Caco-2 (cell line): ENCODE measurements around the gene JAGN1. TPM values are rescaled to one million over a fixed set of nuclear protein-coding genes. Genes with fewer than 3 reads are reported as not detected.
"Not testable (repeated sequence)": the region's sequence is repeated elsewhere in the genome, so short reads cannot be mapped to it uniquely, and the experiment has no call there.

Experiments used
- BruUV-seq: library from RNA; stranded (reverse); fragments of 400-500 nt; replicated peaks from 2 replicates; lab custom pipeline; 2021; lab: Mats Ljungman, UMichigan
- CTCF ChIA-PET: fragments of 300-600 bp; sonication (Branson Sonifier 250); formaldehyde crosslinking; loops from one replicate; lab custom pipeline; 2022; ENCODE audit warnings: antibody characterized with exemption; lab: Charles Lee
- POLR2A ChIA-PET: fragments of 300-600 bp; sonication (Branson Sonifier 250); formaldehyde crosslinking; loops from one replicate; lab custom pipeline; 2022; ENCODE audit warnings: antibody characterized with exemption; lab: Charles Lee
- DNase-seq, 2 experiments: peaks; one replicate each; pipeline versions ENCODE4 v3.0.0 to v3.0.0-alpha.2; 2020 to 2022
- H3K27me3 ChIP-seq: replicated peaks from 2 replicates; pipeline ENCODE4 v1.6.0; 2011; ENCODE audit warnings: low read length; ENCODE audit not compliant: control insufficient read depth, insufficient read depth
- H3K36me3 ChIP-seq: 2 replicates; pipeline ENCODE4 v1.5.1; 2011; ENCODE audit warnings: low read length; ENCODE audit not compliant: control insufficient read depth, insufficient read depth
- H3K4me1 ChIP-seq: fragments of 250-450 bp; sonication (Bioruptor Pico); 2 replicates; pipeline ENCODE4 v1.5.1; 2020; ENCODE audit warnings: mild to moderate bottlenecking
- H3K4me3 ChIP-seq: 2 replicates; pipeline ENCODE4 v1.5.1; 2011; ENCODE audit warnings: low read depth, mild to moderate bottlenecking, control low read depth, low read length
- H3K9me3 ChIP-seq: fragments of 250-450 bp; sonication (Bioruptor Pico); 2 replicates; pipeline ENCODE4 v1.5.1; 2020; ENCODE audit warnings: mild to moderate bottlenecking, moderate library complexity
- H3K27ac Mint-ChIP-seq: one replicate; pipeline ENCODE4 v1.8.0; 2022; ENCODE audit warnings: mixed read lengths; ENCODE audit not compliant: unreplicated experiment
- H3K27me3 Mint-ChIP-seq: one replicate; pipeline ENCODE4 v1.8.0; 2022; ENCODE audit warnings: mixed read lengths; ENCODE audit not compliant: insufficient read depth, unreplicated experiment
- H3K36me3 Mint-ChIP-seq: one replicate; pipeline ENCODE4 v1.8.0; 2022; ENCODE audit warnings: mild to moderate bottlenecking, mixed read lengths; ENCODE audit not compliant: insufficient read depth, unreplicated experiment
- H3K4me1 Mint-ChIP-seq: one replicate; pipeline ENCODE4 v1.8.0; 2022; ENCODE audit warnings: low read depth, mixed read lengths; ENCODE audit not compliant: unreplicated experiment
- H3K4me3 Mint-ChIP-seq: one replicate; pipeline ENCODE4 v1.8.0; 2022; ENCODE audit warnings: mild to moderate bottlenecking, moderate library complexity, mixed read lengths; ENCODE audit not compliant: unreplicated experiment
- H3K9me3 Mint-ChIP-seq: one replicate; pipeline ENCODE4 v1.8.0; 2022; ENCODE audit warnings: mixed read lengths; ENCODE audit not compliant: unreplicated experiment
- CTCF ChIP-seq, 2 experiments: fragments of 200-600 bp in 1 of 2; IDR thresholded peaks; 1 replicate in 1 of 2; 2 replicates in 1 of 2; pipeline versions ENCODE4 v1.5.1 to v1.8.0; 2011 to 2022; ENCODE audit warnings: antibody characterized with exemption in 1 of 2, control low read depth in 1 of 2, inconsistent platforms in 1 of 2, low read depth in 1 of 2, low read length in 1 of 2, mild to moderate bottlenecking in 1 of 2, moderate library complexity in 1 of 2; ENCODE audit not compliant: insufficient read depth in 1 of 2, severe bottlenecking in 1 of 2, unreplicated experiment in 1 of 2
- intact Hi-C: fragments of 100-400 bp; cut with micrococcal nuclease; formaldehyde crosslinking; loops from one replicate; pipeline ENCODE4 v1.10.0; 2022; ENCODE audit not compliant: unreplicated experiment
- total RNA-seq: library from RNA; stranded (reverse); gene quantifications from 2 replicates; pipeline ENCODE4 v1.2.3, GENCODE V29; 2022

Gene JAGN1
- total RNA-seq, 1 experiment from 2014 or later: 34.2 TPM

- no TSS peak for BruUV-seq
- no peaks in the 10 kb centered on the region for H3K27me3 Mint-ChIP-seq
- no peaks in the 10 kb centered on the region for H3K36me3 ChIP-seq
- no peak for TF ChIP-seq CTCF (IDR thresholded peaks at IDR 0.05; ENCODE audit: insufficient read depth in 1 of 2, low read depth in 1 of 2, low read length in 1 of 2, severe bottlenecking in 1 of 2, unreplicated experiment in 1 of 2)
- no peaks in the 10 kb centered on the region for H3K4me1 Mint-ChIP-seq
- H3K9me3 Mint-ChIP-seq: no peaks in the 10 kb centered on the region
- H3K9me3 ChIP-seq: no peaks in the 10 kb centered on the region
- ChIA-PET POLR2A (no interaction called here), CTCF (no interaction called here)
- no peaks in the 10 kb centered on the region for H3K27me3 ChIP-seq
- H3K4me3 Mint-ChIP-seq: no peak overlapping the region
- no peak overlapping the region for H3K27ac Mint-ChIP-seq
- DNase-seq: no peak
- no peaks in the 10 kb centered on the region for H3K36me3 Mint-ChIP-seq
- no peaks in the 10 kb centered on the region; the same call in 1 of the 2 replicates for H3K4me1 ChIP-seq
- H3K4me3 ChIP-seq: no peak overlapping the region
- intact Hi-C loops: no loop called here
Observed at GRCh38 chr3:9867106-9867505, 23.3 kb upstream of the JAGN1 start.

- no TSS peak for BruUV-seq
- ChIA-PET POLR2A (no interaction called here), CTCF (no interaction called here)
- no peaks in the 10 kb centered on the region for H3K27me3 Mint-ChIP-seq
- H3K9me3 Mint-ChIP-seq: no peaks in the 10 kb centered on the region
- intact Hi-C loops: no loop called here
- H3K4me1 ChIP-seq: peaks cover 5% of the 10 kb centered on the region
- H3K4me1 Mint-ChIP-seq: no peaks in the 10 kb centered on the region
- H3K27ac Mint-ChIP-seq: no peak overlapping the region
- no peaks in the 10 kb centered on the region for H3K27me3 ChIP-seq
- TF ChIP-seq CTCF (IDR thresholded peaks at IDR 0.05; ENCODE audit: insufficient read depth in 1 of 2, low read depth in 1 of 2, low read length in 1 of 2, severe bottlenecking in 1 of 2, unreplicated experiment in 1 of 2): no peak
- H3K4me3 Mint-ChIP-seq: no peak overlapping the region
- no peak overlapping the region for H3K4me3 ChIP-seq
- no peaks in the 10 kb centered on the region for H3K9me3 ChIP-seq
- H3K36me3 ChIP-seq: no peaks in the 10 kb centered on the region
- DNase-seq: no peak
- H3K36me3 Mint-ChIP-seq: no peaks in the 10 kb centered on the region
Observed at GRCh38 chr3:9869955-9870354, 20.5 kb upstream of the JAGN1 start.

- H3K9me3 Mint-ChIP-seq: no peaks in the 10 kb centered on the region
Observed at GRCh38 chr3:9870978-9871377, 19.4 kb upstream of the JAGN1 start.

GRCh38 chr3:9872067-9872466 lies 18.3 kb upstream of the JAGN1 start:
- H3K4me3 Mint-ChIP-seq, intact Hi-C loops, H3K27ac Mint-ChIP-seq, BruUV-seq, H3K4me1 Mint-ChIP-seq, H3K36me3 Mint-ChIP-seq, DNase-seq, POLR2A ChIA-PET, H3K4me1 ChIP-seq, H3K27me3 Mint-ChIP-seq, H3K27me3 ChIP-seq, H3K4me3 ChIP-seq, H3K9me3 ChIP-seq, H3K9me3 Mint-ChIP-seq, H3K36me3 ChIP-seq: not testable (repeated sequence)
- CTCF ChIA-PET: interaction anchor here (0.6 kb wide), 1 partner anchor 43 kb away, joined by 4 read pairs; no protein-coding TSS in a partner anchor

More at GRCh38 chr3:9870978-9871377, 19.4 kb upstream of the JAGN1 start:
- no peaks in the 10 kb centered on the region for H3K27me3 Mint-ChIP-seq
- ChIA-PET CTCF (interaction anchor here (0.6 to 0.7 kb wide), 2 partner anchors 23 to 527 kb away, joined by 3 read pairs; no protein-coding TSS in a partner anchor), POLR2A (interaction anchor here (0.6 to 0.7 kb wide), 3 partner anchors 8 to 122 kb away, joined by 3 to 5 read pairs (median 5); no protein-coding TSS in a partner anchor)
- Histone ChIP-seq H3K4me1 (peaks cover 5% of the 10 kb centered on the region), H3K4me3 (no peak overlapping the region), H3K9me3 (no peaks in the 10 kb centered on the region), H3K36me3 (no peaks in the 10 kb centered on the region), H3K27me3 (no peaks in the 10 kb centered on the region)
- TF ChIP-seq CTCF (IDR thresholded peaks at IDR 0.05; ENCODE audit: insufficient read depth in 1 of 2, low read depth in 1 of 2, low read length in 1 of 2, severe bottlenecking in 1 of 2, unreplicated experiment in 1 of 2): no peak
- no peak for DNase-seq
- no TSS peak for BruUV-seq
- intact Hi-C loops: no loop called here
- no peak overlapping the region for H3K27ac Mint-ChIP-seq
- no peaks in the 10 kb centered on the region for H3K4me1 Mint-ChIP-seq
- no peaks in the 10 kb centered on the region for H3K36me3 Mint-ChIP-seq
- H3K4me3 Mint-ChIP-seq: no peak overlapping the region
